Neural progenitor cell (in vitro differentiated cells): Measurements from ENCODE around the gene UBE2S. TPM values are rescaled to one million over a fixed set of nuclear protein-coding genes. Genes with fewer than 3 reads are reported as not detected.
"Not testable (repeated sequence)": the region's sequence is repeated elsewhere in the genome, so short reads cannot be mapped to it uniquely, and the experiment has no call there.

Experiments
- DNase-seq: peaks from one replicate; pipeline ENCODE4 v3.0.0-alpha.2; 2016; ENCODE audit warnings: low spot score
- H2AFZ ChIP-seq: fragments of 200-600 bp; sonication (generic); replicated peaks from 2 replicates; pipeline ENCODE4 v1.6.1; 2016; ENCODE audit warnings: antibody characterized with exemption
- H3F3A ChIP-seq: fragments of 200-600 bp; sonication (generic); 2 replicates; pipeline ENCODE4 v1.6.1; 2016; ENCODE audit warnings: antibody characterized with exemption, low read depth
- H3K27ac ChIP-seq: fragments of 200-600 bp; sonication (generic); 2 replicates; pipeline ENCODE4 v1.5.1; 2016; ENCODE audit warnings: mild to moderate bottlenecking
- H3K27me3 ChIP-seq: fragments of 200-600 bp; sonication (generic); 2 replicates; pipeline ENCODE4 v1.6.1; 2016; ENCODE audit warnings: mild to moderate bottlenecking, moderate library complexity
- H3K36me3 ChIP-seq: fragments of 200-600 bp; sonication (generic); 2 replicates; pipeline ENCODE4 v1.5.1; 2016
- H3K4me1 ChIP-seq: fragments of 200-600 bp; sonication (generic); 2 replicates; pipeline ENCODE4 v1.6.1; 2016; ENCODE audit warnings: mixed run types
- H3K4me2 ChIP-seq: fragments of 200-600 bp; sonication (generic); 2 replicates; pipeline ENCODE4 v1.6.1; 2016
- H3K4me3 ChIP-seq: fragments of 200-600 bp; sonication (generic); 2 replicates; pipeline ENCODE4 v1.5.1; 2016
- H3K79me2 ChIP-seq: fragments of 200-600 bp; sonication (generic); 2 replicates; pipeline ENCODE4 v1.6.1; 2016; ENCODE audit warnings: low read depth
- H3K9ac ChIP-seq: fragments of 200-600 bp; sonication (generic); 2 replicates; pipeline ENCODE4 v1.6.1; 2016
- H3K9me3 ChIP-seq: fragments of 200-600 bp; sonication (generic); 2 replicates; pipeline ENCODE4 v1.5.1; 2016; ENCODE audit warnings: low read depth
- H4K20me1 ChIP-seq: fragments of 200-600 bp; sonication (generic); 2 replicates; pipeline ENCODE4 v1.6.1; 2016; ENCODE audit warnings: low read depth
- H3K27ac Mint-ChIP-seq: 3 replicates; pipeline ENCODE4 v1.8.0; 2021; ENCODE audit warnings: mixed read lengths
- H3K27me3 Mint-ChIP-seq: 2 replicates; pipeline ENCODE4 v1.8.0; 2022; ENCODE audit warnings: low read depth, mild to moderate bottlenecking, inconsistent platforms, moderate library complexity, mixed read lengths; ENCODE audit not compliant: insufficient read depth
- H3K36me3 Mint-ChIP-seq: 3 replicates; pipeline ENCODE4 v1.8.0; 2021; ENCODE audit warnings: mixed read lengths
- H3K4me1 Mint-ChIP-seq: 3 replicates; pipeline ENCODE4 v1.8.0; 2021; ENCODE audit warnings: mixed read lengths
- H3K4me3 Mint-ChIP-seq: 3 replicates; pipeline ENCODE4 v1.8.0; 2021; ENCODE audit warnings: mild to moderate bottlenecking, moderate library complexity, mixed read lengths
- H3K9me3 Mint-ChIP-seq: 3 replicates; pipeline ENCODE4 v1.8.0; 2020; ENCODE audit warnings: mixed read lengths
- EZH2 ChIP-seq: fragments of 200-600 bp; sonication (generic); IDR thresholded peaks from 2 replicates; pipeline ENCODE4 v1.6.1; 2017; ENCODE audit warnings: antibody characterized with exemption, mild to moderate bottlenecking, moderate library complexity
- EZH2phosphoT487 ChIP-seq: fragments of 200-600 bp; sonication (generic); IDR thresholded peaks from 2 replicates; pipeline ENCODE4 v1.6.1; 2017; ENCODE audit warnings: antibody characterized with exemption
- total RNA-seq: library from RNA; depleted of rRNA; stranded (reverse); fragments of >200 nt; gene quantifications from 2 replicates; pipeline ENCODE4 v1.2.3, GENCODE V29; 2015; ENCODE audit warnings: low replicate concordance
- TF ChIP-seq, protein P1 (sequence below): fragments of 200-600 bp; sonication (generic); IDR thresholded peaks from 2 replicates; pipeline ENCODE4 v1.5.1; 2017; ENCODE audit warnings: antibody characterized with exemption, mild to moderate bottlenecking

UBE2S gene
- total RNA-seq = 118 and 159 TPM in 2 replicates

DNA sequence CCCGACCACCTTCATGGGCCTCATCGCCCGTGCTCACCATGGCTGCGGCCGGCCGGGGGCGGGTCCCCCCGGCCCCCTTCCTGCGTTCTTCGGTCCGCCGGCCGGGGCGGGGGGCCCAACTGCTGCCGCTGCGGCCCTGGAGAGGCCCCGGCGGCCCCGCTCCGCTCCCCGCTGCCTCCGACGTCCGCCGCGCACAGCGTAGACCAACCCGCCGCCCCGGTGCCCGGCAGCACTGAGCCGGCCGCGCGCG, at the start of gene UBE2S:
UBE2S (minus strand) TSS at position 239 of the 250 bp plus-strand sequence; CDS start at position 40, 199 bp downstream.
- H3K9me3 Mint-ChIP-seq = peaks cover 13% of the 10 kb centered on the region
- not testable (repeated sequence) for H3K9me3 ChIP-seq, H2AFZ ChIP-seq, DNase-seq, H3K27me3 ChIP-seq
- H4K20me1 ChIP-seq = peaks cover 49% of the 10 kb centered on the region
- peaks cover 15% of the 10 kb centered on the region for H3K27me3 Mint-ChIP-seq
- H3K4me2 ChIP-seq = peak within 1 kb of the TSS; percentile 93
- H3K27ac Mint-ChIP-seq = peak within 1 kb of the TSS; percentile 99
- peak within 1 kb of the TSS; percentile 98 for H3K27ac ChIP-seq
- peaks cover 15% of the 10 kb centered on the region for H3K4me1 ChIP-seq
- H3K9ac ChIP-seq = peak within 1 kb of the TSS; percentile 91
- H3K4me1 Mint-ChIP-seq = peaks cover 37% of the 10 kb centered on the region
- peak within 1 kb of the TSS; percentile 88 for H3K4me3 ChIP-seq
- H3K4me3 Mint-ChIP-seq = peak within 1 kb of the TSS; percentile 95
- H3K79me2 ChIP-seq = peaks cover 50% of the 10 kb centered on the region
- peaks cover 10% of the 10 kb centered on the region for H3K36me3 ChIP-seq
- H3K36me3 Mint-ChIP-seq = peaks cover 30% of the 10 kb centered on the region
- TF ChIP-seq, protein P1, sequence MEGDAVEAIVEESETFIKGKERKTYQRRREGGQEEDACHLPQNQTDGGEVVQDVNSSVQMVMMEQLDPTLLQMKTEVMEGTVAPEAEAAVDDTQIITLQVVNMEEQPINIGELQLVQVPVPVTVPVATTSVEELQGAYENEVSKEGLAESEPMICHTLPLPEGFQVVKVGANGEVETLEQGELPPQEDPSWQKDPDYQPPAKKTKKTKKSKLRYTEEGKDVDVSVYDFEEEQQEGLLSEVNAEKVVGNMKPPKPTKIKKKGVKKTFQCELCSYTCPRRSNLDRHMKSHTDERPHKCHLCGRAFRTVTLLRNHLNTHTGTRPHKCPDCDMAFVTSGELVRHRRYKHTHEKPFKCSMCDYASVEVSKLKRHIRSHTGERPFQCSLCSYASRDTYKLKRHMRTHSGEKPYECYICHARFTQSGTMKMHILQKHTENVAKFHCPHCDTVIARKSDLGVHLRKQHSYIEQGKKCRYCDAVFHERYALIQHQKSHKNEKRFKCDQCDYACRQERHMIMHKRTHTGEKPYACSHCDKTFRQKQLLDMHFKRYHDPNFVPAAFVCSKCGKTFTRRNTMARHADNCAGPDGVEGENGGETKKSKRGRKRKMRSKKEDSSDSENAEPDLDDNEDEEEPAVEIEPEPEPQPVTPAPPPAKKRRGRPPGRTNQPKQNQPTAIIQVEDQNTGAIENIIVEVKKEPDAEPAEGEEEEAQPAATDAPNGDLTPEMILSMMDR = peak; percentile 3
- peaks cover 45% of the 10 kb centered on the region for H3F3A ChIP-seq

DNA sequence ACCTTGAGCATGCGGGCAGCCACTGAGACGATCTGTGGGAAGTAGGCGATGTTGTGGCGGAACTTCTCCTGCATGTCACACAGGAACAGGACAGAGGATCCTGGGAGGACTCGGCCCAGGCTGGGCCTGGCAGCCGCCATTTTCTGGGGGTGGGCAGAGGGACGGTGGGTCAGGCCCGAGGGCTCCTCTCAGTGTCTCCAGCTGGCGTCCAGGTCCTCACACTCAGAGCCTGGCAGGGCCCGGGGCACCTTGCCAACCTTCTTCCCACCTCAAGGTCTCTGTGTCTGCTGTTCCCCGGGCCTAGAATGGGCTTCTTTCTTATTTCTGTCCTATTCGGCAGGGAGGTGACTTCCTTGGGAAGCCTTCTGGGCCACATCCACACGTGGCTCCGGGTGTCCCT, 48.8 kb upstream of the UBE2S start:
- no peaks in the 10 kb centered on the region for H3K36me3 ChIP-seq
- H3K4me3 ChIP-seq = no peak overlapping the region

DNA sequence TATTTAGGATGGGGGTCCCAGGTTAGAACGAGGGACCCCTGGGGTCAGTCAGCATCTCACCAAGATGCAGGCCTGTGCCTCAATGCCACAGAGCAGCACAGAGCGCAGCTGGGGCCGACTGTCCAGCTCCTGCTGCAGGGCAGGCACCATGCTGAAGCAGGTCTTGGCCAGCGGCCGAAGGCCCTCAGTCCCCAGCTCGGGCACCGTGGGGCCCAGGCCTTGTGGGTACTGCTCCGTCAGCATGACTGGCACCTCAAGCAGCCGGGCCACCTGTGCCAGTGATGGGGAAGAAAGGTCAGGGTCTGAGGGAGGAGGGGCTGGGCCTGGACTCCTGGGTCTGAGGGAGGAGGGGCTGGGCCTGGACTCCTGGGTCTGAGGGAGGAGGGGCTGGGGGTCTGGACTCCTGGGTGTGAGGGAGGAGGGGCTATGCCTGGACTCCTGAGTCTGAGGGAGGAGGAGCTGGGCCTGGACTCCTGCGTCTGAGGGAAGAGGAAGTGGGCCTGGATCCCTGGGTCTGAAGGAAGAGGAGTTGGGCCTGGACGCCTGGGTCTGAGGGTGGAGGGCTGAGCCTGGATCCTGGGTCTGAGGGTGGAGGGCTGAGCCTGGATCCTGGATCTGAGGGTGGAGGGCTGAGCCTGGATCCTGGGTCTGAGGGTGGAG, 48.1 kb upstream of the UBE2S start:
- Histone ChIP-seq H3F3A (peaks cover 25% of the 10 kb centered on the region), H3K79me2 (no peaks in the 10 kb centered on the region), H2AFZ (no peak overlapping the region), H3K27me3 (peaks cover 27% of the 10 kb centered on the region), H3K4me3 (no peak overlapping the region), H3K9me3 (no peaks in the 10 kb centered on the region), H4K20me1 (peaks cover 20% of the 10 kb centered on the region), H3K36me3 (no peaks in the 10 kb centered on the region), H3K4me1 (peaks cover 23% of the 10 kb centered on the region), H3K4me2 (no peak overlapping the region), H3K9ac (no peak overlapping the region), H3K27ac (no peak overlapping the region)
- Mint-ChIP-seq H3K4me1 (peaks cover 36% of the 10 kb centered on the region), H3K27me3 (peaks cover 19% of the 10 kb centered on the region), H3K9me3 (no peaks in the 10 kb centered on the region), H3K27ac (no peak overlapping the region), H3K4me3 (no peak overlapping the region), H3K36me3 (no peaks in the 10 kb centered on the region)
- no peak for DNase-seq
- no peak for TF ChIP-seq EZH2phosphoT487
- TF ChIP-seq, protein P1 = no peak
- no peak for TF ChIP-seq EZH2

More for the DNA sequence above, 48.8 kb upstream of the UBE2S start:
- Mint-ChIP-seq H3K4me3 (no peak overlapping the region), H3K27ac (no peak overlapping the region), H3K36me3 (no peaks in the 10 kb centered on the region), H3K4me1 (peaks cover 39% of the 10 kb centered on the region), H3K27me3 (peaks cover 14% of the 10 kb centered on the region), H3K9me3 (no peaks in the 10 kb centered on the region)
- H4K20me1 ChIP-seq = peaks cover 20% of the 10 kb centered on the region
- no peak overlapping the region for H3K9ac ChIP-seq
- no peak overlapping the region for H2AFZ ChIP-seq
- H3K4me2 ChIP-seq = no peak overlapping the region
- H3K9me3 ChIP-seq = no peaks in the 10 kb centered on the region
- peaks cover 23% of the 10 kb centered on the region for H3K4me1 ChIP-seq
- H3K27me3 ChIP-seq = peaks cover 21% of the 10 kb centered on the region
- no peaks in the 10 kb centered on the region for H3K79me2 ChIP-seq
- TF ChIP-seq, protein P1 = no peak
- TF ChIP-seq EZH2phosphoT487 (no peak), EZH2 (no peak)
- peaks cover 30% of the 10 kb centered on the region for H3F3A ChIP-seq
- no peak overlapping the region for H3K27ac ChIP-seq
- DNase-seq = no peak
